GM18858 (cell line): Measurements from ENCODE around the gene EXOC6B.

Experiments used
- ATAC-seq: cut with Tn5 transposase; IDR thresholded peaks from one replicate; pipeline ENCODE4 v1.9.1; 2021; ENCODE audit not compliant: unreplicated experiment

Gene EXOC6B

DNA sequence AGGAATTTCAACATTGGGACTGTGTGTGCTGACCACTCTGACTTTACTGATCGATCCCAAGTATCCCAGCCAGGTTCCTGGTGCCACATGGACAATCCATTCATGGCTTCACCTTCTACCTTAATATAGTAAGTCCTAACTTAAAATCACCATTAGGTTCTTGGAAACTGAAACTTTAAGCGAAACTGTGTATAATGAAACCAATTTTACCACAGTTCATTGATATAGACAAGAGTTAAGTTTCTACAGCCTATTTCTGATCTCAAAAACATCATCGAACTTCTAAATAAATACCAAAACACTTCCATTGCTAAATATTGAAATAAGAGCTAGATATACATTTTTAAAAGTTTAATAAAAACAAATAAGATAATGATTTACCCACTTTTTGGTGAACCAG, 4.4 kb upstream of the EXOC6B start:
- ATAC-seq: no peak

- no peak for ATAC-seq
These were observed 3.1 kb upstream of the EXOC6B start for GRCh38 chr2:72828840-72829507.

DNA sequence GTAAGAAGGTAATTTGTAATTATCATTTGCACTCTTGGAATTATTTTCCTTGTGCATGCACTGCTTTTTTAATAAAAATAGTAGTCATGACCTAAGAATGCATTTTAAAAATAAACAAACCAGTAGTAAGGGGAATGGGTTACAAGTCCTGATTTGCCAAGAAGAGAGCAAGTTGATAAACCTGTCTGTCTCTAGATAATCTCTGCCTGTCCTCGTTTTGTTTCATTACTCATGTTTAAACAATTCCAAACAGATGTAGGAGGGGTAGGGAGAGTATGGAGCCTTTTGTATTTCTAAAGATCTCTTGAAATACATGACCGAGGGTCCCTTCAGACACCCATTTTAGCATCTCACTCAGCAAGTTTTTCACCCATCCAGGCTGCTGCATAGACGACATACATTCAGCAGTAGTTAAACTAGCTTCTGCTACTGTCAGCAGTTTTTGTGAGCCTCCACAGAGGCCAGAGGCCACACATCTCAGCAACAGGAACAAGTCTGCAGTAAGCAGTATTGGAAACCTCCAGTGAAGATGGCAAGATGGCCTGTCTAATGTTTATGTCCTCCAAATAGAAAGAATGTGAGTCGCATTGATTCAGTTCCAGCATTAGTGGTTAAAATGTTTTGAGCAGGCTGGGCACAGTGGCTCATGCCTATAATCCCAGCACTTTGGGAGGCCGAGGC, 2.3 kb upstream of the EXOC6B start:
- ATAC-seq: no peak

GRCh38 chr2:72827487-72827886, 1.7 kb upstream of the EXOC6B start:
- ATAC-seq: no peak

DNA sequence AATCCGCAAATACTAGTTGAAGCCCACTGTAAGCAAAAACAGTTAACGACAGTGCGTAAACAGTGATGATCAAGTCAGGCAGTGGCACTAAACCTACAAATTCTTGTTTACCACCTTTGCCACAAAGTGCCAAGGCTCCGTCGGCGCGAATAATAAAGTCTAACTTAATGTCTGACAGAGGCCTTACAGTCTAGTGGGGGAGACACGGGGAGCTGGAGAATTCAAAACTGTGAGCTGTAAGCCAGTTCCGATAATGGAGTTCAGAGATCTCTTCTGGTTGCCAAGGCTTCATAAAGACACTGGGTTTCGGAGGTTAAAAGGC, 284 bp upstream of the EXOC6B start:
- ATAC-seq: no peak

DNA sequence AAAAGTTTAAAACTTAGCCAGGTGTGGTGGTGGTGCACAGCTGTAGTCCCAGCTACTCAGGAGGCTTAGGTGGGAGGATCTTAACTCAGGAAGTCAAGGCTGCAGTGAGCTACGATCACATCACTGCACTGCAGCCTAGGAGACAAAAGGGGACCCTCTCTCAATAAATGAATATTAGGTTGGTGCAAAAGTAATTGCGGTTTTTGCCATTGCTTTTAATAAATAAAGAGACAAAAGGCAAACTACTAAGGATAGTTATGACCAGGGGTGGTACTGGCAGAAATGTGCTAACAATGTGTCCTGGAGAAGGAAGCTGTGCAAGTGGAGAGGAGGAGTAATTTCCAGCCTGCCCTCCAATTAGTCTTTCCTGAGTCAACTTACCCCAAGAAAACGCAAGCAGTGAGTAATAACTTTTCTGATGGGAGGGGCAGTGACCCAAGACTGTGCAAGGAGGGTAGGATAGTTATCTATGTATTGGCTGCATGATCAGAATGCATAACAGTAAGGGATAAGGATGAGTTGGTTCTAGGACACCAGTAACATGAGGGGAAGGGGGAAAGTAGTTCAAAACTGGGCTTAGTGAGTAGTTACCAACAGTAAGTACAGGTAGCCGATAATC, 1.5 kb downstream of the EXOC6B start:
- no peak for ATAC-seq

DNA sequence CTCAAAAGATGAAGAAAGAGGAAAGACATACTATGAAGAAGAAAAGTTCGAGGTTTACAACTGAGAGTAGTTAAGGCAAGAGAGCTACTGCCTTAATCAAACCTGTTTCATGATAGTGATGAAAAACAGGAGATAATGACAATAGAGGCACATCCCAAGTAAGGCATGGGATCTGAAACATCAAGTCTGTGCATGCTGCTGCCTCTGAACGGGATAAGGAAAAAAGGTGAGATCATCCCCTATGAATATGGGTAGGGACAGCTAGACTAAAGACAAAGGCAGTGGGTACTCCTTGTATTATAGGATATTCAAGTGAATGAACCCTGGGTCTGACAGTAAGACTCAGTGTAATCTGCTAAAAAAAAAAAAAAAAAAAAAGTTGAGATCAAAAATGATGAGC, 3.0 kb downstream of the EXOC6B start:
- ATAC-seq: no peak

DNA sequence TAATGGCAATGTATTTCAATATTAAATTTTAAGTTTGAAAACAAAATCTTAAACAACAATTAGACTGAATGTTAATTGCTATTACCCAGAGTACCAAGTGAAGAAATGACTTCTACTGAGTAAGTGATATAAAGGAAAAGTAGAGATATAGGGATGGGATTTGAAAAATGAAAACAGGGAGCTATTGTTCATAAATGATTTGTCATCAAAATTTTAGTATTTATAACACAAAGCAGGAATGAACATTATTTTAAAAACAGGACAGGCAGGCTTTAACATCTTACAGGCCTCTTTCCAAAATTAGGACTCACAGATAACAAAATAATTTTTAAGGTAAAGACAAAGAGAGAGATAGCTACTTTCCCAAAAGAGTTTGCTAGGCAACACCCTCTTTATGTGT, 3.9 kb downstream of the EXOC6B start:
- ATAC-seq: no peak

DNA sequence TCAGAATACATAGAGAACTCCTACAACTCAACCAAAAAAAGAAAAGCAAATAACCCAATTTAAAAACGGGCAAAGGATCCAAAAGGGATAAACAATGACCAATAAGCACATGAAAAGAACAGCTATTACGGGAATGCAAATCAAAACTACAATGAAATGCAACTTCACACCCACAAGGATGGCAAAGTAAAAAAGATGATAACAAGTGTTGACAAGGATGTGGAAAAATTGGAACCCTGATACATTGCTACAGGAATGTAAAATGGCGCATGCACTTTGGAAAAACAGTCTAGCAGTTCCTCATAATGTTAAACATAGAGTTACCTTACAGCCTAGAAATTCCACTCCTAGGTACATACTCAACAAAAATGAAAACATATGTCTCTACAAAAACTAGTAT, 4.7 kb downstream of the EXOC6B start:
- no peak for ATAC-seq

DNA sequence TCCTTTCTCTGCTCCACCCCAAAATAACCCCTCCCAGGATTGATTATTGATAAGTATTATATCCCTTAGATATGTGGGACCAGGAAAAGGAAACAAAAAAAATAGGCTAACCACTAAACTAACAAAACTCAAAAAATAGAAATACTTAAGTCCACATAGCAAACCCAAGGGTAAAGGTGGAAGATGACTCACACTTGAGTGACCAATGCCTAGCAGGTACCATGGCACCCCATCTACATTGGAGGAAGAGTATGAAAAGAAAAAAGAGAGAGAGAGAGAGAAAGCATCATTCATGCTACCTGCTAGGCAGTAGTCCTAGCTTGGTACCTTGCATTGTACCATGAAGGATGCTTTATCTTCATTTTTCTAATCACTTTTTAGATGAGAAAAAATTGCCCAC, 6.3 kb downstream of the EXOC6B start:
- no peak for ATAC-seq

DNA sequence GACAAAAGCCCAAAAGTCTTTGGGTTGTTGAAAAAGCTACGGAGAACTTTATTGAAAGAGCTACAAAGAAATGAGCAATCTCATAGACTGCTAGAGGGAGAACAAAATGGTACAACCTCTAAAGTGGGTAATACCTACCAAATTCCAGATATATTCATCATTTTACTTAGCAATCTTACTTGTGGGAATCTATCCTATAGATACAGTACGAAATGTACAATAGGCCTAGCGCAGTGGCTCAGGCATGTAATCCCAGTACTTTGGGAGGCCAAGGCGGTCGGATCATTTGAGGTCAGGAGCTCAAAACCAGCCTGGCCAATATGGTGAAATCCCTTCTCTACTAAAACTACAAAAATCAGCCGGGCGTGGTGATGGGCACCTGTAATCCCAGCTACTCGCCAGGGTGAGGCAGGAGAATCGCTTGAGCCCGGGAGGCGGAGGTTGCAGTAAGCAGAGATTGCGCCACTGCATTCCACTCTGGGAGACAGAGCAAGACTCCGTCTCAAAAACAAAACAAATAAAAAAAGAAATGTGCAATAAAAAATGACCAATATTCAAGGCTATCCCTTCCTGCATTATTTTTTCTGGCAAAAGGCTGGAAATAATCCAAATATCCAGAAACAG, 10.1 kb downstream of the EXOC6B start:
- ATAC-seq: no peak

DNA sequence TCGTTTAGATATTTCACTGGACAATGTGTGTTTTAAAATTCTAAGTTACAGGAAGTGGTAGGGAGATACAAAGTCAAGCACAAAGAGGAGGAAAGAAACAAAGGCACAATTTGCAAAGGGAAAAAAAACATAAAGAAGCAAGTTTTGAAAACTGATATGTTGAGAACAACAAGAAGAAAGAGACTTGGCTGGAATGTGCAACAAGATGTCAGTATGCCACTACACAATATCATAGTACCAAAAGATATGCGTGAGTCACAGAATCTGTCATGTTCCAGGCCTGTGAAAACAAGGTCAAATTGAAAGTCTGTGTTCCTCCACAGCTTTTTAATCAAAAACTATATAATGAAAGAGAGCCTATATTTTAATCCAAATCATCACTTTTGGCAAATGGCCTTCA, 12.0 kb downstream of the EXOC6B start:
- no peak for ATAC-seq

GRCh38 chr2:72810165-72810564, 15.7 kb downstream of the EXOC6B start:
- no peak for ATAC-seq

DNA sequence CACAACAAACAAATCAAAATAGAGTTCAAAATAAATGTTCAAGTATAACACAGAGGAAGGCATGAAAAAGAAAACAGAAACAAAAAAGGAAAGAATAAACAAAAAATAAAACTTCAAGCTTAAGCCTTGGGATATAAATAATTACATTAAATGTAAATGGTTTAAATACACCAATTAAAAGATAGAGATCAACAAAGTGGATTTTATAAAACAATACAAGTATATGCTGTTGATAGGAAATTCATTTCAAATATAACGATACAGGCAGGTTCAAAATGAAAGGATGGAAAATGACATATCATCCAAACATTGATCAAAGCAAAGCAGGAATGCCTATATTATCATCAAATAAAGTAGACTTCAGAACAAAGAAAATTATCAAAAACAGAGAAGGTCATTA, 16.7 kb downstream of the EXOC6B start:
- no peak for ATAC-seq

GRCh38 chr2:72806280-72806945, 19.4 kb downstream of the EXOC6B start:
- ATAC-seq: no peak

- no peak for ATAC-seq
These were observed 22.1 kb downstream of the EXOC6B start for GRCh38 chr2:72803626-72804320.

DNA sequence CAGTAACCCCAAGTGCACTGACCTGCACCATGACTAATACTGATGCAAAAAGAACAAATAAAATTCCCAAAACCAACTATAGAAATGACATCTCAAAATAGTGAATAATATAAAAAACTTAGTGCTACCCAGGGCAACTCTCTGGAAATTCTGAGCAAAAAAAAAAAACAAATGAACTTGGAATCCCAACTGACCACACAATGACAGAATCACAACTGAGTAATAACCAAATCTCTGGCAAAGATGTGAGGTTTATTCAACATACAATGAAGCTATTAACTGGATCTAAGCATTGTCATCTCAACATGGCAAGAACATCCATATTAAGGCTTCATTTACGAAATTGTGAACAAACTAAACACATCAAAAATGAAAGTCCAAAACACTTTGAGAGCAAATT, 22.7 kb downstream of the EXOC6B start:
- ATAC-seq: no peak

- no peak for ATAC-seq
These were observed 25.3 kb downstream of the EXOC6B start for GRCh38 chr2:72800492-72800891.

- ATAC-seq: no peak
These were observed 28.1 kb downstream of the EXOC6B start for GRCh38 chr2:72797740-72798139.

DNA sequence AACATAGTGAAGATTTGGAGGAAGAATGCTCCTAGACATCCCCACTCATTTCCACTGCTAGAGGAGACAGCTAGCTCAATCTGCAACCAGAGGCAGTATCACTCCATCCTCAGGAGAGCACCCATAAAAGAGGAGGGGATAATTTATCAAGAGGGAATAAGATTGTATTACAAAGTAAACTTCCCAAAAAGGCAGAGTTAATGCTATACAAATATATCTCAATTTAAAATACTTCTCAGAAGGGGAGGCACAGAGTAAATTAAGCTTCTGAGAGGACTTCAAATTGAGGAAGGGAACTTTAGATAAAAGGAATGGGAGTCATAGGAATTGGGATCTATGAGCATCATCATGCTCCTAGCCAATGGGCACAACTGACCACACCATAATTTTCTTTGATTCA, 29.1 kb downstream of the EXOC6B start:
- ATAC-seq: no peak

DNA sequence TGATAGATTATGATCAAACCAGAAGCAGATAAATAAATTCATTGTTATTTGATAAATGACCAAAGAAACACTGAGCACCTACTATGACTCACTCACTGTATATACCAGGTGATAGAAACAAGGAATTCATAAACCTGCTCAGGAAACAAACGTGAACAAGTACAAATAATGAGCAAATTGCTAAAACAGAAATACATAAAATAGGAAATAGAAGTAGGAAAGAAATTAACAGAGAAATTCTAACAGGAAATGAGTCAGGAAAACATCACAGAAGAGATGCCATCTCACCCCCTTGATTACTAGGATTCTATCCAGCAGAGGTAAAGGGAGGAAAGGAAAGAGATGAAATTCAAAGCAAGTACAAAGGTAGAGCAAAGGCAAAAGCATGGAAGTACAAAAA, 31.3 kb downstream of the EXOC6B start:
- ATAC-seq: no peak
